K562 (cell line): ENCODE results near the gene REX1BD. TPM values are rescaled to one million over a fixed set of nuclear protein-coding genes. Genes with fewer than 3 reads are reported as not detected.

Experiments
- ARNT ChIP-seq, 2 experiments: fragments of 450-650 bp; IDR thresholded peaks; 2 replicates each; pipeline ENCODE4 v1.6.1; 2016; ENCODE audit warnings: mild to moderate bottlenecking in 1 of 2
- CBFA2T2 ChIP-seq: fragments of 450-650 bp; conservative IDR thresholded peaks from 2 replicates; pipeline ENCODE4 v1.6.1; 2017; ENCODE audit warnings: mild to moderate bottlenecking
- CC2D1A ChIP-seq: fragments of 450-650 bp; IDR thresholded peaks from 2 replicates; pipeline ENCODE4 v1.6.1; 2017; ENCODE audit warnings: mild to moderate bottlenecking
- COPS2 ChIP-seq: fragments of 450-650 bp; conservative IDR thresholded peaks from 2 replicates; pipeline ENCODE4 v1.6.1; 2016; ENCODE audit warnings: mild to moderate bottlenecking, moderate library complexity
- DNMT1 ChIP-seq: fragments of 450-650 bp; IDR thresholded peaks from 2 replicates; pipeline ENCODE4 v1.6.1; 2016; ENCODE audit warnings: antibody characterized with exemption, mild to moderate bottlenecking
- EHMT2 ChIP-seq: fragments of 450-650 bp; IDR thresholded peaks from 2 replicates; pipeline ENCODE4 v1.6.1; 2018; ENCODE audit warnings: antibody characterized with exemption
- FOXP1 ChIP-seq: sonication (generic); formaldehyde crosslinking; IDR thresholded peaks from 2 replicates; pipeline ENCODE4 v1.8.0; 2022; ENCODE audit warnings: mild to moderate bottlenecking, missing genetic modification reagents
- HMGN3 ChIP-seq: IDR thresholded peaks from 2 replicates; pipeline ENCODE4 v1.6.1; 2011; ENCODE audit warnings: borderline replicate concordance, low read depth, mild to moderate bottlenecking, mixed read lengths, low read length; ENCODE audit not compliant: insufficient read length; ENCODE audit errors: extremely low read depth
- PCBP1 ChIP-seq: fragments of 200-400 bp; formaldehyde crosslinking; IDR thresholded peaks from 2 replicates; pipeline ENCODE4 v1.6.1; 2018; ENCODE audit warnings: mild to moderate bottlenecking, low read depth, low read length; ENCODE audit not compliant: poor library complexity, severe bottlenecking
- SLC30A9 ChIP-seq: fragments of 250-450 bp; sonication (Bioruptor Pico); IDR thresholded peaks from 2 replicates; pipeline ENCODE4 v1.8.0; 2022; ENCODE audit warnings: mild to moderate bottlenecking, moderate library complexity
- SMAD2 ChIP-seq: fragments of 150-350 bp; IDR thresholded peaks from 2 replicates; pipeline ENCODE4 v1.6.1; 2014; ENCODE audit warnings: low read depth, mild to moderate bottlenecking, low read length
- SRSF9 ChIP-seq: fragments of 200-400 bp; formaldehyde crosslinking; IDR thresholded peaks from 2 replicates; pipeline ENCODE4 v1.6.1; 2017; ENCODE audit warnings: low read depth, low read length, borderline replicate concordance
- TBP ChIP-seq: optimal IDR thresholded peaks from 2 replicates; pipeline ENCODE3; 2011; ENCODE audit warnings: low read depth, low read length, improper control_type of control experiment
- ZBTB1 ChIP-seq: sonication (generic); formaldehyde crosslinking; IDR thresholded peaks from 2 replicates; pipeline ENCODE4 v1.8.1; 2023; ENCODE audit warnings: missing genetic modification reagents, low read depth, mild to moderate bottlenecking, borderline replicate concordance
- ZMIZ1 ChIP-seq, 2 experiments: fragments of 150-350 bp in 1 of 2; IDR thresholded peaks; 2 replicates each; pipeline ENCODE4 v1.6.1; 2012 to 2016; ENCODE audit warnings: low read depth in 2 of 2, low read length in 2 of 2, mild to moderate bottlenecking in 1 of 2, moderate library complexity in 1 of 2
- ZNF143 ChIP-seq: sonication (generic); formaldehyde crosslinking; IDR thresholded peaks from 2 replicates; pipeline ENCODE4 v1.9.0; 2022; ENCODE audit warnings: mild to moderate bottlenecking, missing genetic modification reagents
- ZNF282 ChIP-seq: sonication (generic); formaldehyde crosslinking; IDR thresholded peaks from 2 replicates; pipeline ENCODE4 v1.8.1; 2023; ENCODE audit warnings: missing genetic modification reagents
- polyA plus RNA-seq, 8 experiments: library from polyadenylated mRNA; depleted of rRNA in 4 of 8; stranded (reverse) in 5 of 8; unstranded in 3 of 8; fragments of >200 nt; fragmentation: Nextera tagmentation in 2 of 8; fragmentation: Illumina TruSeq in 1 of 8; extraction: Ambion mirVana in 2 of 8; extraction: Trizol in 1 of 8; gene quantifications; 2 replicates each; pipeline versions ENCODE4 v1.2.1 to v1.2.3, GENCODE V29; 2011 to 2014; ENCODE audit warnings: inconsistent platforms in 1 of 8, missing spikeins in 1 of 8
- total RNA-seq, 7 experiments: library from RNA; depleted of rRNA in 6 of 7; stranded (reverse); fragments of >200 nt in 6 of 7; fragmentation: Illumina TruSeq in 2 of 7; extraction: Trizol in 2 of 7; gene quantifications; 2 replicates each; pipeline versions ENCODE4 v1.2.1 to v1.2.3, GENCODE V29; 2011 to 2021; ENCODE audit warnings: low replicate concordance in 1 of 7
- TF ChIP-seq, protein P1 (sequence below): sonication (generic); formaldehyde crosslinking; IDR thresholded peaks from 2 replicates; pipeline ENCODE4 v1.8.0; 2022; ENCODE audit warnings: mild to moderate bottlenecking, missing genetic modification reagents
- TF ChIP-seq, protein P2 (sequence below): fragments of 150-350 bp; IDR thresholded peaks from 2 replicates; pipeline ENCODE4 v1.6.1; 2014; ENCODE audit warnings: low read depth, mild to moderate bottlenecking, low read length, borderline replicate concordance

REX1BD gene
- total and polyA plus RNA-seq, 9 of the 15 experiments (the other 6 are each of a cell fraction or from before 2014, with no cell fraction given), result 1.9 to 136 (median 13.8) TPM

DNA sequence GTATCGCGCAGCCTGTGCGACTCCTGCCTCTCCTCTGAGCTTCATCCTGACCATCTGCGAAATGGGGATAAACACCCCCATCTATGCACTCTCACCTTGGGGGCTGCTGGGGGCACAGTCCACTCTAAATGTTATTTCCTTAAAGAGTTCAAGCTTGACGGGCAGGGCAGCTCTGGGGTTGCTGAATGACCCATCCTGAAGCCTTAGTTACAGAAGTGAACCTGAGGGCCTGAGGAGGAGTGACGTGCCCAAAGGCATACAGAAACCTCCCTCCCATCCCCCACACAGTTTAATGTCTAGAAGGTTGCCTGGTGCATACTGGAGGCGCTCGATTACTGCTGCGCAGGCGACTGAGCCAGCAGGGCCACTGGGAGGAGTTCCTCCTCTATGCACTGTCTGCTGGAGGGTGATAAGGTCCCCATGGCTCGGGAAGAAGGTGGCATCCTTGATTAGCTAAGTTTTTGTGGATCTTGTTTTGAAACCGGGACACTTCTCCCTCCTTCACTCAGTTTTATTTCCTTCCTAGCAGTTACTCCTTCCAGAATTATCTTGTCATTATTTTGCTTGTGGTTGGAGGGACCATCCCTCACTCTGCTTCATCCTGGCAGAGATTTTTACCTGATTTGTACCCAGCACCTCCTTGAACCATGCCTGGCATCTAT, 44.7 kb upstream of the REX1BD start (continued):
- TF ChIP-seq ZMIZ1 (IDR thresholded peaks at IDR 0.05; ENCODE audit: low read depth in 2 of 2, low read length in 2 of 2) (peak in 1 of 2 experiments; percentile 94; a peak in 2 of 4 replicates), ZBTB1 (CRISPR knock-in tag) (no peak), ARNT (IDR thresholded peaks at IDR 0.05) (peak; percentile 91 to 96), TBP (peak; percentile 81), FOXP1 (CRISPR knock-in tag) (0 out of 2 replicates have a peak, but pooled peaks have one; percentile 59), EHMT2 (peak; percentile 60; the same call in 1 of the 2 replicates), PCBP1 (no peak), HMGN3 (peak; percentile 88), ZNF143 (CRISPR knock-in tag) (no peak), ZNF282 (CRISPR knock-in tag) (no peak), SMAD2 (no peak), SLC30A9 (no peak), SRSF9 (no peak), CC2D1A (peak; percentile 97), DNMT1 (no peak), CBFA2T2 (peak; percentile 98), COPS2 (no peak)
- TF ChIP-seq, protein P1, sequence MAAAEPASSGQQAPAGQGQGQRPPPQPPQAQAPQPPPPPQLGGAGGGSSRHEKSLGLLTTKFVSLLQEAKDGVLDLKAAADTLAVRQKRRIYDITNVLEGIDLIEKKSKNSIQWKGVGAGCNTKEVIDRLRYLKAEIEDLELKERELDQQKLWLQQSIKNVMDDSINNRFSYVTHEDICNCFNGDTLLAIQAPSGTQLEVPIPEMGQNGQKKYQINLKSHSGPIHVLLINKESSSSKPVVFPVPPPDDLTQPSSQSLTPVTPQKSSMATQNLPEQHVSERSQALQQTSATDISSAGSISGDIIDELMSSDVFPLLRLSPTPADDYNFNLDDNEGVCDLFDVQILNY (CRISPR knock-in tag), result no peak; the same call in 1 of the 2 replicates
- TF ChIP-seq, protein P2, sequence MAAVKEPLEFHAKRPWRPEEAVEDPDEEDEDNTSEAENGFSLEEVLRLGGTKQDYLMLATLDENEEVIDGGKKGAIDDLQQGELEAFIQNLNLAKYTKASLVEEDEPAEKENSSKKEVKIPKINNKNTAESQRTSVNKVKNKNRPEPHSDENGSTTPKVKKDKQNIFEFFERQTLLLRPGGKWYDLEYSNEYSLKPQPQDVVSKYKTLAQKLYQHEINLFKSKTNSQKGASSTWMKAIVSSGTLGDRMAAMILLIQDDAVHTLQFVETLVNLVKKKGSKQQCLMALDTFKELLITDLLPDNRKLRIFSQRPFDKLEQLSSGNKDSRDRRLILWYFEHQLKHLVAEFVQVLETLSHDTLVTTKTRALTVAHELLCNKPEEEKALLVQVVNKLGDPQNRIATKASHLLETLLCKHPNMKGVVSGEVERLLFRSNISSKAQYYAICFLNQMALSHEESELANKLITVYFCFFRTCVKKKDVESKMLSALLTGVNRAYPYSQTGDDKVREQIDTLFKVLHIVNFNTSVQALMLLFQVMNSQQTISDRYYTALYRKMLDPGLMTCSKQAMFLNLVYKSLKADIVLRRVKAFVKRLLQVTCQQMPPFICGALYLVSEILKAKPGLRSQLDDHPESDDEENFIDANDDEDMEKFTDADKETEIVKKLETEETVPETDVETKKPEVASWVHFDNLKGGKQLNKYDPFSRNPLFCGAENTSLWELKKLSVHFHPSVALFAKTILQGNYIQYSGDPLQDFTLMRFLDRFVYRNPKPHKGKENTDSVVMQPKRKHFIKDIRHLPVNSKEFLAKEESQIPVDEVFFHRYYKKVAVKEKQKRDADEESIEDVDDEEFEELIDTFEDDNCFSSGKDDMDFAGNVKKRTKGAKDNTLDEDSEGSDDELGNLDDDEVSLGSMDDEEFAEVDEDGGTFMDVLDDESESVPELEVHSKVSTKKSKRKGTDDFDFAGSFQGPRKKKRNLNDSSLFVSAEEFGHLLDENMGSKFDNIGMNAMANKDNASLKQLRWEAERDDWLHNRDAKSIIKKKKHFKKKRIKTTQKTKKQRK, result no peak
